Vagina (tissue), 2 donors: ENCODE measurements around the gene RILPL1. TPM values are rescaled to one million over a fixed set of nuclear protein-coding genes. Genes with fewer than 3 reads are reported as not detected.

Experiments
- DNase-seq, 2 donors: peaks; one replicate each; pipeline ENCODE4 v3.0.0-alpha.2; 2017; ENCODE audit errors: extremely low spot score in 2 of 2
- H3K27ac ChIP-seq: fragments of 200-600 bp; sonication (generic); one replicate; pipeline ENCODE4 v1.5.1; 2019
- H3K27me3 ChIP-seq: fragments of 200-600 bp; sonication (generic); one replicate; pipeline ENCODE4 v1.5.1; 2019
- H3K36me3 ChIP-seq, 2 donors: fragments of 200-600 bp; sonication (generic); one replicate each; pipeline ENCODE4 v1.5.1; 2017 to 2019
- H3K4me1 ChIP-seq: fragments of 200-600 bp; sonication (generic); one replicate; pipeline ENCODE4 v1.5.1; 2019
- H3K4me3 ChIP-seq, 2 donors: fragments of 200-600 bp; sonication (generic); 1 replicate in 1 of 2; 2 replicates in 1 of 2; pipeline ENCODE4 v1.5.1; 2016 to 2019
- H3K9me3 ChIP-seq: fragments of 200-600 bp; sonication (generic); one replicate; pipeline ENCODE4 v1.5.1; 2019
- CTCF ChIP-seq, 3 experiments: fragments of 450-650 bp in 2 of 3; fragments of 200-600 bp in 1 of 3; sonication (generic) in 1 of 3; IDR thresholded peaks; one replicate each; pipeline ENCODE4 v1.5.1; 2017 to 2019; ENCODE audit warnings: antibody characterized with exemption in 3 of 3, mild to moderate bottlenecking in 2 of 3, moderate library complexity in 2 of 3
- POLR2A ChIP-seq, 2 donors: fragments of 450-650 bp; IDR thresholded peaks; one replicate each; pipeline ENCODE4 v1.6.1; 2017; ENCODE audit warnings: antibody characterized with exemption in 2 of 2, mild to moderate bottlenecking in 2 of 2, moderate library complexity in 2 of 2
- POLR2AphosphoS5 ChIP-seq, 2 donors: sonication (generic); formaldehyde crosslinking; IDR thresholded peaks; one replicate each; pipeline ENCODE4 v1.9.0; 2017; ENCODE audit warnings: antibody characterized with exemption in 2 of 2, mild to moderate bottlenecking in 2 of 2, low read depth in 1 of 2; ENCODE audit not compliant: insufficient read depth in 1 of 2
- intact Hi-C: fragments of 100-400 bp; cut with DNase I; formaldehyde crosslinking; loops from one replicate; pipeline ENCODE4 v1.15.1; 2023
- total RNA-seq: library from RNA; depleted of rRNA; stranded (reverse); fragments of >200 nt; gene quantifications from one replicate; pipeline ENCODE4 v1.2.3, GENCODE V29; 2016

The RILPL1 gene
- total RNA-seq, 1 donor from 2014 or later = 29.7 TPM

GRCh38 chr12:123449249-123449733 is 84.2 kb downstream of the RILPL1 start:
- no peak overlapping the region for H3K27ac ChIP-seq
- no peaks in the 10 kb centered on the region for H3K36me3 ChIP-seq
- no peaks in the 10 kb centered on the region for H3K27me3 ChIP-seq
- no peak overlapping the region for H3K4me3 ChIP-seq
- intact Hi-C loops = no loop called here
- TF ChIP-seq CTCF (IDR thresholded peaks at IDR 0.05) (no peak), POLR2A (IDR thresholded peaks at IDR 0.05) (no peak), POLR2AphosphoS5 (IDR thresholded peaks at IDR 0.05; ENCODE audit: insufficient read depth in 1 of 2, low read depth in 1 of 2) (no peak)
- no peak for DNase-seq
- peaks cover 20% of the 10 kb centered on the region for H3K4me1 ChIP-seq
- H3K9me3 ChIP-seq = no peaks in the 10 kb centered on the region

GRCh38 chr12:123446333-123446713 is 87.2 kb downstream of the RILPL1 start:
- Histone ChIP-seq H3K4me1 (peaks cover 20% of the 10 kb centered on the region), H3K27ac (peak overlapping the region; percentile 72), H3K4me3 (no peak overlapping the region), H3K36me3 (no peaks in the 10 kb centered on the region), H3K27me3 (no peaks in the 10 kb centered on the region), H3K9me3 (no peaks in the 10 kb centered on the region)
- intact Hi-C loops = no loop called here
- DNase-seq = no peak
- TF ChIP-seq CTCF (IDR thresholded peaks at IDR 0.05) = no peak
- no peak for TF ChIP-seq POLR2A (IDR thresholded peaks at IDR 0.05)
- TF ChIP-seq POLR2AphosphoS5 (IDR thresholded peaks at IDR 0.05; ENCODE audit: insufficient read depth in 1 of 2, low read depth in 1 of 2) = no peak

- TF ChIP-seq POLR2AphosphoS5 (IDR thresholded peaks at IDR 0.05; ENCODE audit: insufficient read depth in 1 of 2, low read depth in 1 of 2) (peak in 1 of 2 donors; percentile 77), CTCF (IDR thresholded peaks at IDR 0.05) (no peak), POLR2A (IDR thresholded peaks at IDR 0.05) (no peak)
- Histone ChIP-seq H3K4me3 (peak overlapping the region in 1 of 2 donors; percentile 0), H3K36me3 (no peaks in the 10 kb centered on the region), H3K9me3 (no peaks in the 10 kb centered on the region), H3K4me1 (peaks cover 20% of the 10 kb centered on the region), H3K27me3 (no peaks in the 10 kb centered on the region), H3K27ac (peak overlapping the region; percentile 72)
- intact Hi-C loops = no loop called here
- DNase-seq = no peak
Observed at GRCh38 chr12:123445388-123446332, 87.9 kb downstream of the RILPL1 start.

- intact Hi-C loops = no loop called here
- H3K27me3 ChIP-seq = no peaks in the 10 kb centered on the region
- peak overlapping the region; percentile 72 for H3K27ac ChIP-seq
- TF ChIP-seq POLR2A (IDR thresholded peaks at IDR 0.05) = no peak
- no peak overlapping the region for H3K4me3 ChIP-seq
- no peaks in the 10 kb centered on the region for H3K36me3 ChIP-seq
- H3K9me3 ChIP-seq = no peaks in the 10 kb centered on the region
- DNase-seq = no peak
- peaks cover 20% of the 10 kb centered on the region for H3K4me1 ChIP-seq
Observed at GRCh38 chr12:123444092-123445026, 89.2 kb downstream of the RILPL1 start.

- intact Hi-C loops = no loop called here
Observed at GRCh38 chr12:123442774-123443173, 90.7 kb downstream of the RILPL1 start.

More at GRCh38 chr12:123442774-123443173, 90.7 kb downstream of the RILPL1 start:
- Histone ChIP-seq H3K27me3 (no peaks in the 10 kb centered on the region), H3K4me3 (no peak overlapping the region), H3K27ac (no peak overlapping the region), H3K36me3 (no peaks in the 10 kb centered on the region), H3K9me3 (no peaks in the 10 kb centered on the region), H3K4me1 (peaks cover 20% of the 10 kb centered on the region)
- DNase-seq = no peak
- no peak for TF ChIP-seq CTCF (IDR thresholded peaks at IDR 0.05)
- no peak for TF ChIP-seq POLR2AphosphoS5 (IDR thresholded peaks at IDR 0.05; ENCODE audit: insufficient read depth in 1 of 2, low read depth in 1 of 2)
- no peak for TF ChIP-seq POLR2A (IDR thresholded peaks at IDR 0.05)
